GM13976 (cell line): Measurements from ENCODE around the gene TRMU.

Experiments
- DNase-seq: peaks from one replicate; pipeline ENCODE4 v3.0.0; 2012; ENCODE audit warnings: low spot score
- in situ Hi-C: fragments of 300-500 bp; cut with MboI; formaldehyde crosslinking; loops from one replicate; pipeline ENCODE4 v1.12.0; 2022; ENCODE audit warnings: low sequenced_read_pairs, mixed read lengths, inconsistent platforms; ENCODE audit not compliant: unreplicated experiment
- TF ChIP-seq, protein P1 (sequence below): IDR thresholded peaks from 2 replicates; pipeline ENCODE4 v1.5.1; 2012; ENCODE audit warnings: borderline replicate concordance, mild to moderate bottlenecking; ENCODE audit not compliant: insufficient read depth; ENCODE audit errors: extremely low read depth, missing control alignments, control extremely low read depth

Gene TRMU

DNA sequence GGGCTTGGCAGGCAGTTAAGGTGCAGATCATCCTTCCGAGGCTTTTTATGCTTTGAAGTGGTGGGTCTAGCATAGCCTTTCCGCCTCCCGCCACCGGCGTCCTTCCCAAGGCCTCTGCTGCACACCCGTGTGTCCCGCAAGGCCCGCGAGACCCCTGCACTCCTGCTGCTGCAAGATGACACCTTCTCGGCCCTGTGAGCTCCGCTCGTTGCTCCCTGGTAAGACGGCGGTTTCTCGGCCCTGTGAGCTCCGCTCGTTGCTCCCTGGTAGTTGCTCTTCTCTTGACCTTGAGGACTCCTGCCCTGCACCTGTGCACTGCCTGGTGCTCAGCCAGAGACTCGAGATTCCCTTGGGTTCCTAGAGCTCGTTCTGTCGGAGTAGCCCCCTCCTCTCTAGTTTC, 17.9 kb upstream of the TRMU start:
- DNase-seq: no peak
- in situ Hi-C loops: loop anchor here (25.0 kb wide), 1 partner anchor 305 kb away; no protein-coding TSS in a partner anchor
- TF ChIP-seq, protein P1, sequence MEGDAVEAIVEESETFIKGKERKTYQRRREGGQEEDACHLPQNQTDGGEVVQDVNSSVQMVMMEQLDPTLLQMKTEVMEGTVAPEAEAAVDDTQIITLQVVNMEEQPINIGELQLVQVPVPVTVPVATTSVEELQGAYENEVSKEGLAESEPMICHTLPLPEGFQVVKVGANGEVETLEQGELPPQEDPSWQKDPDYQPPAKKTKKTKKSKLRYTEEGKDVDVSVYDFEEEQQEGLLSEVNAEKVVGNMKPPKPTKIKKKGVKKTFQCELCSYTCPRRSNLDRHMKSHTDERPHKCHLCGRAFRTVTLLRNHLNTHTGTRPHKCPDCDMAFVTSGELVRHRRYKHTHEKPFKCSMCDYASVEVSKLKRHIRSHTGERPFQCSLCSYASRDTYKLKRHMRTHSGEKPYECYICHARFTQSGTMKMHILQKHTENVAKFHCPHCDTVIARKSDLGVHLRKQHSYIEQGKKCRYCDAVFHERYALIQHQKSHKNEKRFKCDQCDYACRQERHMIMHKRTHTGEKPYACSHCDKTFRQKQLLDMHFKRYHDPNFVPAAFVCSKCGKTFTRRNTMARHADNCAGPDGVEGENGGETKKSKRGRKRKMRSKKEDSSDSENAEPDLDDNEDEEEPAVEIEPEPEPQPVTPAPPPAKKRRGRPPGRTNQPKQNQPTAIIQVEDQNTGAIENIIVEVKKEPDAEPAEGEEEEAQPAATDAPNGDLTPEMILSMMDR: no peak

DNA sequence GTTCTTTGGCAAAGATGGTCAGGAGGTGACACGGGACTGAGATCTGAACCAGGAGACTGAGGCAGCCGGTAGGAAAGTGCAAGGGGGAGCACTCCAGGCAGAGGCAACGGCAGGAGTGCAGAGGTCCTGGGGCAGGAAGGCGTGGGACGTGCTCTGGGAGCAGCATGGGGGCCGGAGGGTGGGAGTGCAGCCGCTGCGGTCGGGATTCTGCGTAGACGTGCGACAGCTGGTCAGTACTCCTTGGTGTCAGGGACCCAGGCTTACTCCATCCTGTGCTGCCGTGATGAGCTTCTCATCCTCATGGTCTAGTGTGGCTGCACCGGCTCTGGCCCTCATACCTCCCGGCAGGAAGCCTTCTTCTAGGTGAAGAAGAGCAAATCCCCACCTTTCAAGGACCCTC, 16.9 kb upstream of the TRMU start:
- TF ChIP-seq, protein P1: no peak
- in situ Hi-C loops: loop anchor here (25.0 kb wide), 1 partner anchor 306 kb away; no protein-coding TSS in a partner anchor
- no peak for DNase-seq

DNA sequence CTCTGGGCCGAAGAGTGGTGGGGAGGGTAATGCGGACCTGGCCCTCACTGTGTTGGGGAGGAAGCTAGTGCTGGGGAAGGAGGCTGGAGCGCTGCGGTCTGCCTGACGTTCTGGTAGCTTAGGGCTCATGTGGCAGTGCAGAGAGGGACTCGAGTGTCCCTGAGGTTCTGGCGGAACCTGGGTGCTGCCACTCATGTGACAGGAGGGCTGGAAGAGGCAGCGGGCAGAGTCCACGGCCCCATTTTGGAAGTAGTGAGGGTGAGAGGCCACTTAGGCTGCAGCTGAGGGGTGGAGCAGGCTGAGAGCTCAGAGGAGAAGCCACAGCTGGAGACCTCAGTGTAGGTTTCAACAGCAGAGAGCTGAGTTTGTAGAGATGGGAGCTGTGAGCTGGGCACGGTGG, 16.2 kb upstream of the TRMU start:
- in situ Hi-C loops: loop anchor here (25.0 kb wide), 1 partner anchor 307 kb away; no protein-coding TSS in a partner anchor
- TF ChIP-seq, protein P1: no peak
- DNase-seq: no peak

DNA sequence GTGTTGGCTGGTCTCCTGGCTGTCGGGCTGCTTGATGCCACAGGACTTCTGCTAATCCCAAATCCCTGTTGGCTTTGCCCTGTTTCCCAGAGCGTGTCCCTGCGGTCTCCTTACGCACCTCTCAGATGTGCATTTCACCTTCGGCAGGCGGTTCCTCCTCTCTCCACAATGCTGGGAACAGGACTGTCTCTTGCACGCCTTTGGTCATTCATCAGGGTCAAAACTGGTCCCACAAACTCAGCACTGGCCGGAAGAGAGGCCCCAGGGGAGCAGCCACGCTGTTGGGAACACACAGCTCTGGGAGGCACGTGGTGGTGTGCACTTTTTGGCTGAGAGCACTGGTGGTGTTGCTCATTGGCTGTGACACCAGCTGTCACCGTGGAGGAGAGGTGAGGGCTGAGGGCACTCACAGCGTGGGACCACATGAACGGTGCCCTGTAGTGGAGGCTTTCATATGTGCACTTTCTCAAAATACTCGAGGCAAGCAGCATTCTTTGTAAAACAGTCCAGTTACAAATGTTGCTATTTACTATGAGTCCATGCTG, 15.3 kb upstream of the TRMU start:
- no peak for DNase-seq
- TF ChIP-seq, protein P1: no peak
- in situ Hi-C loops: loop anchor here (25.0 kb wide), 1 partner anchor 308 kb away; no protein-coding TSS in a partner anchor

DNA sequence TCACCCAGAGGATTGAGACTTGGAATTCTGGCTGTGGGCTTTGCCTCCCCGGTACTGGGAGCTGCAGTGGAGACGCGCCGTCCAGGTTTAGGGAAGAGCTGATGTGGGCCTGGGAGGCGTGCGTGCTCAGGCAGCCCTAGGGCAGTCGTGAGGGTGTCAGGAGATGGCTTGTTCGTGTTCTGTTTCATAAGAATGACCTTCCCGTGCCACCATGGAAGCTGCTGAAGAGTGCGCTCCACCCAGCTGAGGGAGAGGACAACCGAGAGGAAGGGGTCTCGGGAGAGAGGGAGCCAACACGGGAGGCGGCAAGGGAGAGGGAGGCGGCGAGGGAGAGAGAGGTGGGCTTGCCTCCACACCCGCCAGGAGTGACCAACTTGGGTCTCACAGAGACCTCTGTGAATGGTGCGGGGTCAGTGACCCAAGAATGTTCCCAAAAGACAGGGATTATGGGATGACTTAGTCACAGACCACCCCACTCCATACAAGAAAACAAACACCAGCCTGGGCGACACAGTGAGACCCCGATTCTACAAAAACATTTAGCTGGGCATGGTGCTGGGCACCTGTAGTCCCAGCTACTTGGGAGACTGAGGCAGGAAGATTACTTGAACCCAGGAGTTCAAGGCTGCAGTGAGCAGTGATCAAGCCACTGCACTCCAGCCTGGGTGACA, 14.7 kb upstream of the TRMU start:
- TF ChIP-seq, protein P1: no peak
- no peak for DNase-seq
- in situ Hi-C loops: loop anchor here (25.0 kb wide), 1 partner anchor 309 kb away; no protein-coding TSS in a partner anchor

DNA sequence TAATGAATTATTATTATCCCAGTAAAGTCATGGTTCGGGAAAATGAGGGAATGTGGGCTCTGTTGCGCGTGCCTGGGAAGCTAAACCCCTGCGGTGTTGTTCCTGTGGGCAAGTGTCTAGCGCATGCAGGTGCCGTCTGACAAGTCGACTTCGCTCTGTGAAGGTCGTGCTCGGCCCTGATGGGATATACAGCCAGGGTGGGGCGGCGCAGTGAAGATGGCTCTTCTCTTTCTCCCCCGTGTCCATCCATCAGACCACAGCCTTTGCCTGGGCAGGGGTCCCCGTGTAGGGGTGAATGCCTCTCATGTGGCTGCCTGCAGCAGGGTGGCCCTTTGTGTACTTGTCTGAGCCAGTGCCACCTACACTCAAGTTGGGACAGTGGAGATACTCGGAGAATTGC, 12.8 kb upstream of the TRMU start:
- in situ Hi-C loops: loop anchor here (25.0 kb wide), 1 partner anchor 310 kb away; no protein-coding TSS in a partner anchor
- TF ChIP-seq, protein P1: no peak
- DNase-seq: no peak

DNA sequence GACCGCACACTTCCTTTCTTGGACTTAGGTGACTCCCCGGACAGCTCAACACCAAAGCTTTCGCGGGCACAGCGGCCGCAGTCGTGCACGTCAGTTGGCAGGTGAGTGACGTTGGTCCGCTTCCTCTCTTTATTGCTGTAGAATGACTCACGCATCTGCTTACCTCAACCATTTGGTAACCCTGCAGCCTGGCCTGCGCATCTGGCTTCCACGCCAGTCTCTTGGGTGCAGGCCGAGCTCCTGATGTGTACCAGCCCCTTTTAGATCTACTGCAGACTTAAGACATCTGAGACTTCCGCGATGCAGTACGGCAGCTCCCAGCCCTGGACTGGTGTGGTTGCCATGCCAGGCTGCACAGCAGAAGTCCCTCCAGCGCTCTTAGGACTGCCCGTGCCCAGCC, 12.4 kb upstream of the TRMU start:
- in situ Hi-C loops: loop anchor here (25.0 kb wide), 1 partner anchor 311 kb away; no protein-coding TSS in a partner anchor
- TF ChIP-seq, protein P1: no peak
- no peak for DNase-seq
